ENCODE data around the gene HJURP.

The HJURP gene

GRCh38 chr2:233831011-233831721 lies 23.2 kb downstream of the HJURP start:
- Histone ChIP-seq H3K4me2 (ENCODE audit: insufficient read depth, low read length) (no peak overlapping the region), H3K79me2 (ENCODE audit: insufficient read depth, low read length) (peaks cover 6% of the 10 kb centered on the region; the same call in 1 of the 2 replicates), H3K9me3 (ENCODE audit: insufficient read depth, low read length, severe bottlenecking) (no peaks in the 10 kb centered on the region), H3K4me3 (ENCODE audit: low read depth in 1 of 2, low read length in 2 of 2) (no peak overlapping the region), H4K20me1 (ENCODE audit: insufficient read depth, low read length) (peaks cover 12% of the 10 kb centered on the region), H3K27ac (ENCODE audit: low read length) (no peak overlapping the region), H3K9ac (ENCODE audit: low read depth, low read length) (no peak overlapping the region), H2AFZ (ENCODE audit: low read depth, low read length) (no peak overlapping the region), H3K27me3 (ENCODE audit: insufficient read depth, low read length, poor library complexity) (no peaks in the 10 kb centered on the region), H3K4me1 (ENCODE audit: insufficient read depth, low read length) (no peaks in the 10 kb centered on the region), H3K36me3 (ENCODE audit: insufficient read depth, low read length) (peaks cover 31% of the 10 kb centered on the region)
- no peak for TF ChIP-seq EZH2 (IDR thresholded peaks at IDR 0.05; ENCODE audit: borderline replicate concordance, low read depth, low read length, severe bottlenecking)
- TF ChIP-seq, protein P1, sequence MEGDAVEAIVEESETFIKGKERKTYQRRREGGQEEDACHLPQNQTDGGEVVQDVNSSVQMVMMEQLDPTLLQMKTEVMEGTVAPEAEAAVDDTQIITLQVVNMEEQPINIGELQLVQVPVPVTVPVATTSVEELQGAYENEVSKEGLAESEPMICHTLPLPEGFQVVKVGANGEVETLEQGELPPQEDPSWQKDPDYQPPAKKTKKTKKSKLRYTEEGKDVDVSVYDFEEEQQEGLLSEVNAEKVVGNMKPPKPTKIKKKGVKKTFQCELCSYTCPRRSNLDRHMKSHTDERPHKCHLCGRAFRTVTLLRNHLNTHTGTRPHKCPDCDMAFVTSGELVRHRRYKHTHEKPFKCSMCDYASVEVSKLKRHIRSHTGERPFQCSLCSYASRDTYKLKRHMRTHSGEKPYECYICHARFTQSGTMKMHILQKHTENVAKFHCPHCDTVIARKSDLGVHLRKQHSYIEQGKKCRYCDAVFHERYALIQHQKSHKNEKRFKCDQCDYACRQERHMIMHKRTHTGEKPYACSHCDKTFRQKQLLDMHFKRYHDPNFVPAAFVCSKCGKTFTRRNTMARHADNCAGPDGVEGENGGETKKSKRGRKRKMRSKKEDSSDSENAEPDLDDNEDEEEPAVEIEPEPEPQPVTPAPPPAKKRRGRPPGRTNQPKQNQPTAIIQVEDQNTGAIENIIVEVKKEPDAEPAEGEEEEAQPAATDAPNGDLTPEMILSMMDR (IDR thresholded peaks at IDR 0.05; ENCODE audit: borderline replicate concordance, extremely low read depth, low read length, poor library complexity, severe bottlenecking) = no peak
- ATAC-seq (ENCODE audit: insufficient read depth, low read depth) (no peak), DNase-seq (no peak)

- no peaks in the 10 kb centered on the region for H3K9me3 ChIP-seq (ENCODE audit: insufficient read depth, low read length, severe bottlenecking)
Observed at GRCh38 chr2:233830111-233830802, 24.1 kb downstream of the HJURP start.

DNA sequence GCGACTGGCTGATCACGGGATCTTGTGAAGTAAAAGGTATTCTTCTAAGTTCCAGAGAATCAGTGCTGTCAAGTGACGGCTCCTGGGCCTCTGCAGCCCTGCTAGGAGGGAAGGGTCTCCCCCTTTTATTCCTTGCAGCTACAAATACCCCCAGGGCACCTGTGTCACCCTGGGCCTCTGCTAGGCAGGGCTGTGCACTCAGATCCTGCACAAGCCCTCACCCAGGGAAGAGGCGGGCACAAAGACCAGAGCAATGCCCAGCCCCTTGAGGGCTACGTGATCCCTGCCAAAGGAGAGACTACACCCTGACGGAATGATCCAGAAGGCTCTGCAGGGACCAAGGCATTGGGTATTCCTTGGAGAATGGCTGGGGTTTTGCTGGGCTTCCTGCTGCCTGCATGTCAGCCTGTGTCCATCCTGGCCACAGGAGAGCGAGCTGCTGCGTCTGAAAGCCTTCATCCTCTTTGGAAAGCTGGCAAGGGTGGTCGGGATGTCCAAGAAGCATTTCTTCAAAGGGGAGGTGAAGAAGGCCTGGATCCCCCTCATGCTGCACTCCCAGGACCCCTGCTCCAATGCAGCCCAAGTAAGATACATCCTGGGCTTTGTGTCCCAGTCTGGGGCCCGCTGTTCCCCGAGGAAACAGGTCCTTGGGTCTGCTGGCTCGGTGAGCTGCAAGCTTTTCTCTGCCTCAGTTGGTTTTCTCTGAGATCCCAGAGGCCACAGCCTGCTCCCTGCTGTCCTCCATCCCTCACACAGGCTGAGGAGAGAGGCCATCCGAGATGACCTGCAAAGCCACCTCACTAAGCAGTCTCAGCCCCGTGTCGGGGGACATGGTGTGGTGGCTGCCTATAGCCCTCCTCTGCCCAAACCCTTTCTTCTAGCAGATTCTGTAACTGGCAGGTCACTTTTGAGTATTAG lies 24.9 kb downstream of the HJURP start:
- peaks cover 2% of the 10 kb centered on the region; the same call in 1 of the 2 replicates for H4K20me1 ChIP-seq (ENCODE audit: insufficient read depth, low read length)
- H3K9me3 ChIP-seq (ENCODE audit: insufficient read depth, low read length, severe bottlenecking) = no peaks in the 10 kb centered on the region
- no peaks in the 10 kb centered on the region for H3K27me3 ChIP-seq (ENCODE audit: insufficient read depth, low read length, poor library complexity)
- H3K9ac ChIP-seq (ENCODE audit: low read depth, low read length) = no peak overlapping the region
- H3K4me2 ChIP-seq (ENCODE audit: insufficient read depth, low read length) = no peak overlapping the region
- ATAC-seq (ENCODE audit: insufficient read depth, low read depth) (no peak), DNase-seq (no peak)
- no peak overlapping the region for H2AFZ ChIP-seq (ENCODE audit: low read depth, low read length)
- no peak for TF ChIP-seq EZH2 (IDR thresholded peaks at IDR 0.05; ENCODE audit: borderline replicate concordance, low read depth, low read length, severe bottlenecking)
- TF ChIP-seq, protein P1 (IDR thresholded peaks at IDR 0.05; ENCODE audit: borderline replicate concordance, extremely low read depth, low read length, poor library complexity, severe bottlenecking) = no peak
- H3K27ac ChIP-seq (ENCODE audit: low read length) = no peak overlapping the region
- no peaks in the 10 kb centered on the region for H3K79me2 ChIP-seq (ENCODE audit: insufficient read depth, low read length)
- H3K4me3 ChIP-seq (ENCODE audit: low read depth in 1 of 2, low read length in 2 of 2) = no peak overlapping the region
- H3K36me3 ChIP-seq (ENCODE audit: insufficient read depth, low read length) = peaks cover 13% of the 10 kb centered on the region; the same call in 1 of the 2 replicates
- no peaks in the 10 kb centered on the region for H3K4me1 ChIP-seq (ENCODE audit: insufficient read depth, low read length)

More at GRCh38 chr2:233830111-233830802, 24.1 kb downstream of the HJURP start:
- H2AFZ ChIP-seq (ENCODE audit: low read depth, low read length) = no peak overlapping the region
- H3K79me2 ChIP-seq (ENCODE audit: insufficient read depth, low read length) = no peaks in the 10 kb centered on the region
- H4K20me1 ChIP-seq (ENCODE audit: insufficient read depth, low read length) = peaks cover 4% of the 10 kb centered on the region
- H3K36me3 ChIP-seq (ENCODE audit: insufficient read depth, low read length) = peaks cover 22% of the 10 kb centered on the region
- H3K4me3 ChIP-seq (ENCODE audit: low read depth in 1 of 2, low read length in 2 of 2) = no peak overlapping the region
- H3K27ac ChIP-seq (ENCODE audit: low read length) = no peak overlapping the region
- no peak for TF ChIP-seq EZH2 (IDR thresholded peaks at IDR 0.05; ENCODE audit: borderline replicate concordance, low read depth, low read length, severe bottlenecking)
- TF ChIP-seq, protein P1 (IDR thresholded peaks at IDR 0.05; ENCODE audit: borderline replicate concordance, extremely low read depth, low read length, poor library complexity, severe bottlenecking) = no peak
- DNase-seq (peak; percentile 3), ATAC-seq (ENCODE audit: insufficient read depth, low read depth) (no peak)
- H3K4me2 ChIP-seq (ENCODE audit: insufficient read depth, low read length) = no peak overlapping the region
- no peaks in the 10 kb centered on the region for H3K27me3 ChIP-seq (ENCODE audit: insufficient read depth, low read length, poor library complexity)
- H3K4me1 ChIP-seq (ENCODE audit: insufficient read depth, low read length) = no peaks in the 10 kb centered on the region
- no peak overlapping the region for H3K9ac ChIP-seq (ENCODE audit: low read depth, low read length)
